GM10847 (cell line): ENCODE data around the gene PFDN4.

Experiments used
- POLR2A ChIP-seq: IDR thresholded peaks from 2 replicates; pipeline ENCODE4 v1.6.1; 2011; ENCODE audit not compliant: insufficient read length; ENCODE audit errors: extremely low read depth

PFDN4 gene

DNA sequence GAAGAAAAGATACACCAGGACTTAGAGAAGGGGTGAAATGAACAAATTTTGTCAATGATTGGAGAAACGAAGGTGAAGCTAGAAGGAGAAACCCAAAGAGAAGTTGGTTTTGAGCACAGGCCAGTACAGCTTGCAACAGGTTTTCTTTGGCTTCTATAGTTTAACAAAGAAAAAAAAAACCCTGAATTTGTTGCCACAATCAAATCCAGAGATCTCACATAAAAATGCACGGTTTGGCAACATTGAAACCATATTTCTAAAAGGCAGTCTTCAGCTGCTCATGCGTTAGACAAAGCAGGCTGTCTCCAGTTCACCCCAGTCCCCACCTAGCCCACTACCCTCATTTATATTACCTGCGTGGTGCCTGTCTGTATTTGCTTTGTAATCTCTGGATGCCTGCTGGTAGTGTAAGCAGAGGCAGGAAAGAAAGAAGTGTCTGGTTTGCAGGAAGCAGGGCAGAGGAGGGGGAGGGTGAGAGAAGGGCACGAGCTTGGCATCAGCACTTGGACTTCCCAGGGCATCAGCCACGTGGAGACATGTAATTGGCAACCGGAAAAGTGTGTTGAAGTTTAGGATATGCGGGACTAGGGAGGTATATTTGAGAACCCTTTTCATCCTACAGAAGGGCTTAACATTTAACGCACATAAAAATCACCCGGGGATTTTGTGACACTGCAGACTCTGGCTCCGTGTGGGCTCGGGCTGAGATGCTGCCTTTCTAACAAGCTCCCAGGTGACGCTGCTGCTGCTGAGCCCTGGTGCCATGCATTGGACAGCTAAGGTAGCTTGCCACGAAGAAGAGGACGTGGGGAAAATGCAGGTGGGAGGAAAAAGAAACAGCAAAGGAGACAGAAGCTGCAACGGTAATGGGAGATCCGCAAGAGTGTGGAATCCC is 14.4 kb downstream of the PFDN4 start:
- TF ChIP-seq POLR2A = no peak

DNA sequence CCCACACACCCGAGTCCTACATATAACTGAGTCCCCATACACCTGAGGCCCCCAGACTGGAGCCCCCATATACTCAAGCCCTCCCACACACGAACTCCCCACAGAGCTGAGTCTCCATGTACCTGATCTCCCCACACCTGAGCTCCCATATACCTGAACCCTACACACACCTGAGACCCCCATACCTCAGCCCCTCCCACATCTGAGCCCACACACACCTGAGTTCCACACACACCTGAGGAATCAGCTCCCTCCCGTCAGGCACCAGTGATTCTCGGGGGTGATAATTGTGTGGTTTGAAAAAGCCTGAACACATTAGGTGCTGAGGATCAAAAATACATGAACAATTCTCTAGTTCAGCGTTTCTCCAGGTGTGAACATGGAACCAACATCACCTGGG is 15.4 kb downstream of the PFDN4 start:
- no peak for TF ChIP-seq POLR2A

GRCh38 chr20:54223751-54224150 is 15.9 kb downstream of the PFDN4 start:
- TF ChIP-seq POLR2A = no peak

GRCh38 chr20:54227241-54227640 is 19.4 kb downstream of the PFDN4 start:
- TF ChIP-seq POLR2A = no peak

DNA sequence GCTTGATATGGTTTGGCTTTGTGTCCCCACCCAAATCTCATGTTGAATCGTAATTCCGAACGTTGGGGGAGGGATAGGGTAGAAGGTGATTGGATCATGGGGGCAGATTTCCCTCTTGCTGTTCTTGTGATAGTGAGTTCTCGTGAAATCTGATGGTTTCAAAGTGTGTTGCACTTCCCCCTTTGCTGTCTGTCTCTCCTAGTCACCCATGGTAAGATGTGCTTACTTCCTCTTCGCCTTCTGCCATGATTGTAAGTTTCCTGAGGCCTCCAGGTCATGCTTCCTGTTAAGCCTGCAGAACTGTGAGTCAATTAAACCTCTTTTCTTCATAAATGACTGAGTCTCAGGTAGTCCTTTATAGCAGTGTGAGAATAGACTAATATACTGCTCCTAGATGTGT is 19.9 kb downstream of the PFDN4 start:
- no peak for TF ChIP-seq POLR2A

GRCh38 chr20:54228841-54229240 is 21.0 kb downstream of the PFDN4 start:
- TF ChIP-seq POLR2A = no peak

- TF ChIP-seq POLR2A = no peak
Observed at GRCh38 chr20:54229566-54230160, 21.8 kb downstream of the PFDN4 start.

DNA sequence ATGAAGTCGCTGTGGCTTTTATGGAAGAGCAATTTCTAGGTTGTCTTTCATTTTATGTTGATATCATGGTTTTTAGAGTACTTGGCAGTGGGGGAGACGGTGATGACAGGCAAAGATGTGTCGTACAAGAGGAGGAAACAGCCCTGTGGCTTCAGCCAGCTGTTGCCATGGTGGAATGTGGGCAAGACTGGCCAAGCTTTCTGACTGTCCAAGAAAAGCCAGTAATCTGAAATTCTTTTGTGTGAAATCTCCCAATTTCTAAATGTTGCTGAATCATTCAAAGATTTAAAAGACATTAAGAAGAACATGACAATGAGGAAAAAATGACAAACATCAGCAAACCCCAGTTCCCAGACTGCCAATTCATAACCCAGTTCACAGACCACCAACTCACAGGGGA is 23.1 kb downstream of the PFDN4 start:
- no peak for TF ChIP-seq POLR2A

DNA sequence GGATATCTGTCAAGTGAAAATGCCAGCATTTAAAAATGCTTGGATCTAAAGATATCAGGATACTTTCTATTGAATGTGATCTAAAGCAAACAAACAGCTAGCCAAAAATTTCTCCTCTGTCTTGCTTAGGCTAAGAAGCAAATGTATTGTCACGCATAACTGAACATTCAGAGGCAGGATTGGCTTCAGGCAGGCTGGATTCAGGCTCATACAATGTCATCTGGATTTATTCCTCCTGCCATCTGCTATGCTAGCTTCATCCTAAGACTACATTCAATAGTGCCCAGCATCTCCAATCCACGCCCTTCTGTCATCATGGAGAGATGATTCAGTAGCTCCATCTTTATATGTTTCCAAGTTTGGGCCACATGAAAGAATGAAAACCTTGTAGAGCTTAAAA is 27.1 kb downstream of the PFDN4 start:
- TF ChIP-seq POLR2A = no peak

GRCh38 chr20:54237116-54237943 is 29.4 kb downstream of the PFDN4 start:
- TF ChIP-seq POLR2A = no peak

DNA sequence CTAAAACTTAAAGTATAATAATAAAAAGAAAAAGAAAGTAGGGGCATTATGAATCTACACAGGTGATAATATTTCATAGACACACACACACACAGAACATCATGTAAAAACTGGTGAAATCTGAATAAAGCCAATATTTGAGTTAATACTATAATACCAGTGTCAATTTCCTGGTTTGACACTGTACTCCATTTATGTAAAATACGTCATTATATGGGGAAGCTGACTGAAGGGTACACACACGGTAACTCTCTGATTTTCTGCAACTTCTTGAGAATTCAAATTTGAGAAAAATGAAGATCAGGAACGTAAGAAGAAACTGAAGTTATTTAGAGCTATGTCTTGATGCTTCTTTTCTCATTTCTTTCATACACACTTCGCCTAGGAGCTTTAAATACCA is 36.2 kb downstream of the PFDN4 start:
- TF ChIP-seq POLR2A = no peak

DNA sequence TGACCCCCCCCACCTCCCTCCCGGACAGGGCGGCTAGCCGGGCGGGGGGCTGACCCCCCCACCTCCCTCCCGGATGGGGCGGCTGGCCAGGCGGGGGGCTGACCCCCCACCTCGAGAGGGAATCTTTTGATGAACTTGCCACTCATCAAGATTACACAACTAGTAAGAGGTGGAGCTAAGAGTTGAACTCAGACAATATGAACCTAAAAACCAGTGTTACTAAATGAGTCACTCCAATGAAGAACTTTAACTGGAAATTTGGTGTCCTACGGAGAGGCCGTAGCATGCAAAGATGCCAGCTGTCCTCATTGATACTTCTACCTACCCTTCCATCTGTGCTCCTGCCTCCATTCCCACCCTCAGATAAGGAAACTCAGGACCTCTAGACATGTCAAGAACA is 42.8 kb downstream of the PFDN4 start:
- TF ChIP-seq POLR2A = no peak

- TF ChIP-seq POLR2A = no peak
Observed at GRCh38 chr20:54251096-54251495, 43.2 kb downstream of the PFDN4 start.

DNA sequence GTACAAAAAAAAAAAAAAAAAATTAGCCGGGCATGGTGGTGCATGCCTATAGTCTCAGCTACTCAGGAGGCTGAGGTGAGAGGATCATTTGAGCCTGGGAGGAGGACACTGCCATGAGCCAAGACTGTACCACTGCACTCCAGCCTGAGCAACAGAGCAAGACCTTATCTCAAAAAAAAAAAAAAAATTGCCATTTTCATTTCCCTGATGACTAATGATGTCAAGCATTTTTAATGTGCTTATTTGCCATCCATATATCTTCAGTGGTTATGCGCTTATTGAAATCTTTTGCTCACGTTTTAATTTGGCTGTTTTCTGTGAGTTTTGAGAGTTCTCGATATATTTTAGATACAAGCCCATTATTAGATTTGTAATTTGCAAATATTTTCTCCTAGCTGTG is 46.7 kb downstream of the PFDN4 start:
- TF ChIP-seq POLR2A = no peak

GRCh38 chr20:54255157-54255556 is 47.3 kb downstream of the PFDN4 start:
- TF ChIP-seq POLR2A = no peak

- TF ChIP-seq POLR2A = no peak
Observed at GRCh38 chr20:54256202-54256601, 48.3 kb downstream of the PFDN4 start.
